Measurements from ENCODE around the gene PRDX5. TPM values are rescaled to one million over a fixed set of nuclear protein-coding genes. Genes with fewer than 3 reads are reported as not detected.

Gene PRDX5
- total and polyA plus RNA-seq, 7 donors: 122 to 323 (median 178) TPM

- no peaks in the 10 kb centered on the region for H3K9me3 ChIP-seq
- TF ChIP-seq, protein P1, sequence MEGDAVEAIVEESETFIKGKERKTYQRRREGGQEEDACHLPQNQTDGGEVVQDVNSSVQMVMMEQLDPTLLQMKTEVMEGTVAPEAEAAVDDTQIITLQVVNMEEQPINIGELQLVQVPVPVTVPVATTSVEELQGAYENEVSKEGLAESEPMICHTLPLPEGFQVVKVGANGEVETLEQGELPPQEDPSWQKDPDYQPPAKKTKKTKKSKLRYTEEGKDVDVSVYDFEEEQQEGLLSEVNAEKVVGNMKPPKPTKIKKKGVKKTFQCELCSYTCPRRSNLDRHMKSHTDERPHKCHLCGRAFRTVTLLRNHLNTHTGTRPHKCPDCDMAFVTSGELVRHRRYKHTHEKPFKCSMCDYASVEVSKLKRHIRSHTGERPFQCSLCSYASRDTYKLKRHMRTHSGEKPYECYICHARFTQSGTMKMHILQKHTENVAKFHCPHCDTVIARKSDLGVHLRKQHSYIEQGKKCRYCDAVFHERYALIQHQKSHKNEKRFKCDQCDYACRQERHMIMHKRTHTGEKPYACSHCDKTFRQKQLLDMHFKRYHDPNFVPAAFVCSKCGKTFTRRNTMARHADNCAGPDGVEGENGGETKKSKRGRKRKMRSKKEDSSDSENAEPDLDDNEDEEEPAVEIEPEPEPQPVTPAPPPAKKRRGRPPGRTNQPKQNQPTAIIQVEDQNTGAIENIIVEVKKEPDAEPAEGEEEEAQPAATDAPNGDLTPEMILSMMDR (IDR thresholded peaks at IDR 0.05): no peak
- 79 to 86% (median 80%) methylated on average over 19 to 21 of the region's 21 CpGs for WGBS, 3 donors
- ATAC-seq (no peak), DNase-seq (no peak)
- H3K27ac ChIP-seq: no peak overlapping the region
- intact Hi-C loops (cut with DNase I): no loop called here
- no peaks in the 10 kb centered on the region for H3K27me3 ChIP-seq (ENCODE audit: insufficient read depth in 3 of 3, low read length in 2 of 3)
- H3K36me3 ChIP-seq (ENCODE audit: insufficient read depth in 1 of 2, low read depth in 1 of 2): no peaks in the 10 kb centered on the region
- no peak overlapping the region for H3K4me3 ChIP-seq
- peaks cover 5% of the 10 kb centered on the region for H3K4me1 ChIP-seq
These were observed 23.5 kb downstream of the PRDX5 start for GRCh38 chr11:64341429-64341828.

DNA sequence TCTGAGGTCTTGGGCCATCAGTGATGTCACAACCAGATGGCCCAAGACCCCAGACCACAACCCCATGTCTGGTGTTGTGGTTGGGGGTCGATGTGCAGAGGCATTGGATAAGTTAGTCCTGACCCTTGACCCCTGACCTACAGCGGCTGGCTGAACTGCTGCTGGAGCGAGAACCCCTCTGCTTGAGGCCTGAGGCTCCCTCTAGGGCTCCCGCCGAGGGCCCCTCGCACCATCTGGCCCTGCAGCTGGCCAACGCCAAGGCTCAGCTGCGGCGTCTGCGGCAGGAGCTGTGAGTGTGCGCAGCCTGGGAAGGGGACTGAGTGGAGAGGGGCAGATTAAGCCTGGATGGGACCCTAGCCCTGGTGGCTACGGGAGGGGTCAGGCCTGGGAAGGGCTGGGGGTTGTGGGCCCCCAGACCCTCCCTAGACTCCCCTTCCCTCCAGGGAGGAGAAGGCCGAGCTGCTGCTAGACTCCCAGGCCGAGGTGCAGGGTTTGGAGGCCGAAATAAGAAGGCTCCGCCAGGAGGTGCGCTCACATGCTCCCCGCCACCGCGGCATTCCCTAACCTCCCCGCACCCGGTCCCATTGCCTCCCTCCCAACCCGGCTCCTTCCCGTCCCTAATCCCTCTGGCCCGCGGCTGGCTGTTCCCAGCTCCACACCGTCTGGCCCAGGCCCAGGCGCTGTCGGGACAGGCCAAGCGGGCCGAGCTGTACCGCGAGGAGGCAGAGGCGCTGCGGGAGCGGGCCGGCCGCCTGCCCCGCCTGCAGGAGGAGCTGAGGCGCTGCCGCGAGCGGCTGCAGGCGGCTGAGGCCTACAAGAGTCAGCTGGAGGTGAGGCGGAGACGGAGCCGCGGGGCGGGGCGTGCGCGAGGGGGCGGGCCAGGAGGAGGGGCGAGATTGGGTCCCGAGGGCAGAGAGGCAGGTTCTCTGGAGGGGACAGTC lies 24.2 kb downstream of the PRDX5 start:
- Histone ChIP-seq H3K27ac (peak overlapping the region; percentile 85), H3K4me3 (peak overlapping the region; percentile 64), H3K9me3 (no peaks in the 10 kb centered on the region), H3K27me3 (ENCODE audit: insufficient read depth in 3 of 3, low read length in 2 of 3) (no peaks in the 10 kb centered on the region), H3K36me3 (ENCODE audit: insufficient read depth in 1 of 2, low read depth in 1 of 2) (no peaks in the 10 kb centered on the region), H3K4me1 (peaks cover 5% of the 10 kb centered on the region)
- 11 to 19% (median 14%) methylated on average over 49 to 55 of the region's 55 CpGs for WGBS, 3 donors
- intact Hi-C loops (cut with DNase I): loop anchor here in 1 of 2 donors (2.0 kb wide), 1 partner anchor 57 kb away; the partner anchor contains the start of genes BAD and GPR137
- TF ChIP-seq, protein P1 (IDR thresholded peaks at IDR 0.05): peak; percentile 51
- ATAC-seq (peak; percentile 93 to 97 (median 95)), DNase-seq (peak; percentile 91 to 95)

DNA sequence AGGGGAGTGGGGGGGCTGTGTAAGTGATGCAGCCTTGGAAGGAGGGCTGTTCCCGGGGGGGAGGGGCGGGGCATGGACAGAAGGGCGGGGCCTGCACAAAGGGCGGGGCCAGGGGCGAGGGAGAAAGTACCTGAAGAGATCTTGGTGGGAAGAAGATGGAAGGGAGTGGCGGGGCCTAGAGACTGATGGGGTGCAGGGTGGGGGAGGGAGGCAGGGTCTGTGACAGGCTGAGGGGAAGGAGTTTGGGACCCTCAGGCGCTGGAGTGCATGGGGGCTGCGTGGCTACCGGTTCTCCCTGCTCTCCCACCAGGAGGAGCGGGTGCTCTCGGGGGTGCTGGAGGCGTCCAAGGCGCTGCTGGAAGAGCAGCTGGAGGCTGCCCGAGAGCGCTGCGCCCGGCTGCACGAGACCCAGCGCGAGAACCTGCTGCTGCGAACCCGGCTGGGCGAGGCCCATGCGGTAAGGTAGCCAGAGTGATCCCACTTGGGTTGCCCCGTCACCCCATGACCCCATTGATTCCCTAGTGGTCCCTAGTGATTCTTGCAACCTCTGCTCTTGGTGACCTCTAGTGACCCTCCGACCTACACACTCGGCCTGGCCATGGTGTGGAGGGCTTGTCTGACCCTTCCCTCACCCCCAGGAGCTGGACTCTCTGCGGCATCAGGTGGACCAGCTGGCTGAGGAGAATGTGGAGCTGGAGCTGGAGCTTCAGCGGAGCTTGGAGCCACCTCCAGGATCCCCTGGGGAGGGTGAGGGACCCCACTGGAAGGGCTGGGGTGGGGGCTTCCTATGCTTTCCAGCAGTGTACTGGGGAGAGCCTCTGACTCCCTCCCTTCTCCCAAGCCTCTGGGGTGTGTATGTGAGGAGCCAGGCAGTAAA lies 25.2 kb downstream of the PRDX5 start:
- H3K27me3 ChIP-seq (ENCODE audit: insufficient read depth in 3 of 3, low read length in 2 of 3): no peaks in the 10 kb centered on the region
- H3K9me3 ChIP-seq: no peaks in the 10 kb centered on the region
- DNase-seq: peak in 1 of 2 donors; percentile 73
- no peaks in the 10 kb centered on the region for H3K36me3 ChIP-seq (ENCODE audit: insufficient read depth in 1 of 2, low read depth in 1 of 2)
- TF ChIP-seq, protein P1 (IDR thresholded peaks at IDR 0.05): no peak
- H3K4me1 ChIP-seq: peaks cover 5% of the 10 kb centered on the region
- intact Hi-C loops (cut with DNase I): loop anchor here in 1 of 2 donors (2.0 kb wide), 1 partner anchor 58 kb away; the partner anchor contains the start of genes BAD and GPR137
- peak overlapping the region; percentile 64 for H3K4me3 ChIP-seq
- 66 to 68% (median 67%) methylated on average over 28 to 29 of the region's 29 CpGs for WGBS, 3 donors
- H3K27ac ChIP-seq: no peak overlapping the region
- peak in 2 of 4 donors; percentile 49 to 61 for ATAC-seq

GRCh38 chr11:64343767-64344559 lies 26.0 kb downstream of the PRDX5 start:
- Histone ChIP-seq H3K27me3 (ENCODE audit: insufficient read depth in 3 of 3, low read length in 2 of 3) (no peaks in the 10 kb centered on the region), H3K9me3 (no peaks in the 10 kb centered on the region), H3K4me3 (no peak overlapping the region), H3K36me3 (ENCODE audit: insufficient read depth in 1 of 2, low read depth in 1 of 2) (no peaks in the 10 kb centered on the region), H3K4me1 (peaks cover 5% of the 10 kb centered on the region), H3K27ac (no peak overlapping the region)
- TF ChIP-seq, protein P1 (IDR thresholded peaks at IDR 0.05): peak; percentile 42
- peak in 1 of 2 donors; percentile 62 for DNase-seq
- 76 to 85% (median 82%) methylated on average over 11 to 18 of the region's 18 CpGs for WGBS, 3 donors
- intact Hi-C loops (cut with DNase I): loop anchor here in 1 of 2 donors (2.0 kb wide), 1 partner anchor 59 kb away; the partner anchor contains the start of genes BAD and GPR137
- ATAC-seq: peak in 3 of 4 donors; percentile 20 to 33 (median 31)

Measured in psoas muscle (tissue), 8 donors.